ENCODE data around the gene UBAC1.

- TF ChIP-seq CTCF (IDR thresholded peaks at IDR 0.05 in 4 of 5, conservative IDR thresholded peaks at IDR 0.05 in 1 of 5) (no peak), POLR2A (IDR thresholded peaks at IDR 0.05) (no peak)
These were observed 72.3 kb downstream of the UBAC1 start for GRCh38 chr9:135888766-135889394.

All from gastrocnemius medialis (tissue), 4 donors.